Suppressor macrophage treated with lipopolysaccharide for 4 hours (primary cell): ENCODE results near the gene STYX.
"Not testable (repeated sequence)": the region's sequence is repeated elsewhere in the genome, so short reads cannot be mapped to it uniquely, and the experiment has no call there.

Experiments used
- DNase-seq: peaks from one replicate; pipeline ENCODE4 v3.0.0-alpha.2; 2020

STYX gene

GRCh38 chr14:52727509-52727908 lies 2.5 kb upstream of the STYX start:
- not testable (repeated sequence) for DNase-seq

GRCh38 chr14:52729035-52729434 lies 931 bp upstream of the STYX start:
- DNase-seq, result not testable (repeated sequence)

GRCh38 chr14:52729585-52729924 lies 411 bp upstream of the STYX start:
- DNase-seq, result no peak

- DNase-seq, result peak; percentile 36
Measured at GRCh38 chr14:52730709-52731111, 744 bp downstream of the STYX start.

- DNase-seq, result no peak
Measured at GRCh38 chr14:52733824-52734223, 3.9 kb downstream of the STYX start.

GRCh38 chr14:52735921-52736489 lies 6.0 kb downstream of the STYX start:
- DNase-seq, result no peak

GRCh38 chr14:52738409-52738808 lies 8.4 kb downstream of the STYX start:
- DNase-seq, result no peak

GRCh38 chr14:52740751-52741150 lies 10.8 kb downstream of the STYX start:
- DNase-seq, result no peak

GRCh38 chr14:52741865-52742264 lies 11.9 kb downstream of the STYX start:
- DNase-seq, result peak; percentile 5

GRCh38 chr14:52748647-52749292 lies 18.8 kb downstream of the STYX start:
- DNase-seq, result no peak

GRCh38 chr14:52755607-52756316 lies 25.8 kb downstream of the STYX start:
- DNase-seq, result no peak

GRCh38 chr14:52759145-52759544 lies 29.2 kb downstream of the STYX start:
- DNase-seq, result no peak

- not testable (repeated sequence) for DNase-seq
Measured at GRCh38 chr14:52762923-52763322, 33.0 kb downstream of the STYX start.

- DNase-seq, result no peak
Measured at GRCh38 chr14:52767058-52767833, 37.3 kb downstream of the STYX start.

- DNase-seq, result peak; percentile 6
Measured at GRCh38 chr14:52769887-52770286, 39.9 kb downstream of the STYX start.

- DNase-seq, result no peak
Measured at GRCh38 chr14:52776816-52777215, 46.9 kb downstream of the STYX start.

GRCh38 chr14:52778702-52779101 lies 48.7 kb downstream of the STYX start:
- DNase-seq, result no peak

- DNase-seq, result no peak
Measured at GRCh38 chr14:52780893-52781292, 50.9 kb downstream of the STYX start.

- DNase-seq, result no peak
Measured at GRCh38 chr14:52781629-52782028, 51.7 kb downstream of the STYX start.

GRCh38 chr14:52783206-52783605 lies 53.2 kb downstream of the STYX start:
- peak; percentile 49 for DNase-seq

GRCh38 chr14:52786887-52787286 lies 56.9 kb downstream of the STYX start:
- DNase-seq, result no peak

- no peak for DNase-seq
Measured at GRCh38 chr14:52789118-52789517, 59.2 kb downstream of the STYX start.

- DNase-seq, result no peak
Measured at GRCh38 chr14:52790011-52790755, 60.2 kb downstream of the STYX start.
